ENCODE results near the gene CPHXL2. TPM values are rescaled to one million over a fixed set of nuclear protein-coding genes. Genes with fewer than 3 reads are reported as not detected.
A peak's percentile ranks its signal among the peaks of the same experiment; 100 is the strongest.

Gene CPHXL2
- total RNA-seq, 1 donor from 2014 or later = not detected

GRCh38 chr16:75620326-75621169 is 56.3 kb downstream of the CPHXL2 start:
- no peaks in the 10 kb centered on the region for H3K9me3 ChIP-seq (ENCODE audit: low read depth)
- no peaks in the 10 kb centered on the region for H3K27me3 Mint-ChIP-seq (ENCODE audit: insufficient read depth, low read depth)
- H3K9me3 Mint-ChIP-seq = no peaks in the 10 kb centered on the region
- no peak for TF ChIP-seq CTCF (IDR thresholded peaks at IDR 0.05)
- no peak overlapping the region for H2AFZ ChIP-seq (replicated peaks)
- H3K9ac ChIP-seq = no peak overlapping the region
- peak overlapping the region; percentile 84 for H3K4me3 ChIP-seq
- H4K20me1 ChIP-seq (ENCODE audit: low read depth) = no peaks in the 10 kb centered on the region
- DNase-seq (ENCODE audit: low spot score) = no peak
- no peaks in the 10 kb centered on the region for H3K36me3 ChIP-seq
- peaks cover 12% of the 10 kb centered on the region for H3K4me1 ChIP-seq
- H3K27ac ChIP-seq = no peak overlapping the region
- peak overlapping the region; percentile 93 for H3K4me2 ChIP-seq
- no peaks in the 10 kb centered on the region for H3K27me3 ChIP-seq
- H3K4me1 Mint-ChIP-seq = peaks cover 15% of the 10 kb centered on the region
- H3K27ac Mint-ChIP-seq = no peak overlapping the region
- peaks cover 19% of the 10 kb centered on the region for H3K36me3 Mint-ChIP-seq
- peak overlapping the region; percentile 97 for H3K4me3 Mint-ChIP-seq
- H3K79me2 ChIP-seq (ENCODE audit: low read depth) = peaks cover 15% of the 10 kb centered on the region
- peaks cover 24% of the 10 kb centered on the region for H3F3A ChIP-seq (ENCODE audit: low read depth)

- Histone ChIP-seq H2AFZ (replicated peaks) (no peak overlapping the region), H3K4me3 (no peak overlapping the region), H3F3A (ENCODE audit: low read depth) (peaks cover 14% of the 10 kb centered on the region), H3K4me1 (peaks cover 12% of the 10 kb centered on the region), H3K9me3 (ENCODE audit: low read depth) (no peaks in the 10 kb centered on the region), H4K20me1 (ENCODE audit: low read depth) (no peaks in the 10 kb centered on the region), H3K27me3 (no peaks in the 10 kb centered on the region), H3K79me2 (ENCODE audit: low read depth) (peaks cover 15% of the 10 kb centered on the region), H3K36me3 (no peaks in the 10 kb centered on the region), H3K4me2 (no peak overlapping the region), H3K9ac (no peak overlapping the region), H3K27ac (no peak overlapping the region)
- no peak for DNase-seq (ENCODE audit: low spot score)
- TF ChIP-seq CTCF (IDR thresholded peaks at IDR 0.05) = no peak
- TF ChIP-seq EZH2 (IDR thresholded peaks at IDR 0.05) = no peak
- TF ChIP-seq EZH2phosphoT487 (IDR thresholded peaks at IDR 0.05) = no peak
- H3K4me3 Mint-ChIP-seq = no peak overlapping the region
- no peaks in the 10 kb centered on the region for H3K27me3 Mint-ChIP-seq (ENCODE audit: insufficient read depth, low read depth)
- no peak overlapping the region for H3K27ac Mint-ChIP-seq
- H3K4me1 Mint-ChIP-seq = peaks cover 15% of the 10 kb centered on the region
- peaks cover 22% of the 10 kb centered on the region for H3K36me3 Mint-ChIP-seq
- no peaks in the 10 kb centered on the region for H3K9me3 Mint-ChIP-seq
Observed at GRCh38 chr16:75618780-75619179, 58.0 kb downstream of the CPHXL2 start.

- no peak overlapping the region for H3K27ac Mint-ChIP-seq
- H4K20me1 ChIP-seq (ENCODE audit: low read depth) = no peaks in the 10 kb centered on the region
Observed at GRCh38 chr16:75617121-75617520, 59.7 kb downstream of the CPHXL2 start.

More at GRCh38 chr16:75617121-75617520, 59.7 kb downstream of the CPHXL2 start:
- peaks cover 27% of the 10 kb centered on the region for H3K36me3 Mint-ChIP-seq
- H2AFZ ChIP-seq (replicated peaks) = no peak overlapping the region
- H3K79me2 ChIP-seq (ENCODE audit: low read depth) = peaks cover 10% of the 10 kb centered on the region
- H3K4me2 ChIP-seq = no peak overlapping the region
- no peak overlapping the region for H3K9ac ChIP-seq
- H3K27me3 Mint-ChIP-seq (ENCODE audit: insufficient read depth, low read depth) = no peaks in the 10 kb centered on the region
- H3K36me3 ChIP-seq = no peaks in the 10 kb centered on the region
- peaks cover 2% of the 10 kb centered on the region for H3F3A ChIP-seq (ENCODE audit: low read depth)
- no peak overlapping the region for H3K27ac ChIP-seq
- H3K27me3 ChIP-seq = no peaks in the 10 kb centered on the region
- H3K4me3 ChIP-seq = no peak overlapping the region
- H3K4me3 Mint-ChIP-seq = no peak overlapping the region
- no peaks in the 10 kb centered on the region for H3K9me3 Mint-ChIP-seq
- peaks cover 10% of the 10 kb centered on the region for H3K4me1 ChIP-seq
- TF ChIP-seq EZH2phosphoT487 (IDR thresholded peaks at IDR 0.05) (no peak), CTCF (IDR thresholded peaks at IDR 0.05) (no peak), EZH2 (IDR thresholded peaks at IDR 0.05) (no peak)
- no peak for DNase-seq (ENCODE audit: low spot score)
- H3K9me3 ChIP-seq (ENCODE audit: low read depth) = no peaks in the 10 kb centered on the region
- H3K4me1 Mint-ChIP-seq = peaks cover 13% of the 10 kb centered on the region
